Measurements from ENCODE around the gene GALNT18.

DNA sequence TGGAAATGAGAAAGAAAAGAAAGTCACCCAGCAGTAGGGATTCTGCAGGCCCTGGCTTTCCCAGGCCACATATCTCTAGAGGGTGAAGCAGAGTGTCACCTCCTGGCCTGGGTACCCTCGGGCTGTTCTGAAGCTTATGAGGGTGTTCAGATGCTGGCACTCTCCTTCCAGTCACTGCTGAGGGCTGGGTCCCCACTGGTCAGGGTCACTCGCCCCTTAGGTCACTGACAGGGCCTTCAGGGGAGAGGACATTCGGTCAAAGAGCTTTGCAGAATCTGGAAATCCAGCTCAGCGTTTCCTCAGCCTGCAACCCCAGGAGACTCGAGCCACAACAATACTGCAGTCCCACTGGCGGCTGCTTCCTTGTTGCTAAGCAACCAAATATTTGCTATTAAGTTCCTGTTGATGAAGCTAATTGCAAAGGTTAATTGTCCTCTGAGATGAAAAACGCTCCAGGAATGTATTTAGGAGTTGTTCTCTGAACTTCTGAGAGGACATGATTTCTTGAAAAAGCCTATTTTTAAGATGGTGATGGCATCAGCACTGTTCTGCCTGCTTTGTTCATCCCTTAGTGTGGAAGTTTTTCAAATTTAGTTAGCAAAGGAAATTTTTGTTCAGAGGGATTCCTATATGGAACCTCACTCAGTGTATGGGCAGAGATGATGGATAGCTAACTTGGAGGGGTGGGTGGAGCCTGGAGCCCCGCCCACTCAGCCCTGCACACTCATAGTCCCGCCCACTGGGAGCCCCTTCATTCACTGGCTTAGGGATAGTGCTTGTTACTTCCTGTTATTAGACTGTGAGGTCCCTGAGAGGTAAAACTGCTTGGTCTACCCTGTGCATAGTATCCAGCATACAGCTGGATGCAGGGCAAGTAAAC, 378.0 kb downstream of the GALNT18 start:
- no peak for TF ChIP-seq CTCF (IDR thresholded peaks at IDR 0.05)
- no peak for TF ChIP-seq POLR2A (IDR thresholded peaks at IDR 0.05)
